ENCODE measurements around the gene RIN1. TPM values are rescaled to one million over a fixed set of nuclear protein-coding genes. Genes with fewer than 3 reads are reported as not detected.

Gene RIN1
- total and polyA plus RNA-seq, 2 experiments from 2014 or later = 6.2 to 9.5 TPM

- H2AFZ ChIP-seq = peak within 1 kb of the TSS; percentile 67
- H3K9me3 ChIP-seq (ENCODE audit: low read depth) = no peaks in the 10 kb centered on the region
- no peaks in the 10 kb centered on the region for H3K9me2 ChIP-seq (replicated peaks; ENCODE audit: insufficient read depth)
- no peaks in the 10 kb centered on the region for H3K27me3 ChIP-seq
- H3K36me3 ChIP-seq (replicated peaks; ENCODE audit: insufficient read depth, low read depth) = no peaks in the 10 kb centered on the region
- no peaks in the 10 kb centered on the region for H4K20me1 ChIP-seq (ENCODE audit: insufficient read depth, poor library complexity, severe bottlenecking)
- DNase-seq (ENCODE audit: low spot score) = peak; percentile 95
- H3K4me3 ChIP-seq = peak within 1 kb of the TSS; percentile 87
- H3K79me2 ChIP-seq = peaks cover 4% of the 10 kb centered on the region
- under 1% methylated on average over 30 of the region's 72 CpGs for WGBS (ENCODE audit: low lambda C conversion rate, missing lambda C conversion rate)
- peaks cover 16% of the 10 kb centered on the region for H3K4me1 ChIP-seq (ENCODE audit: insufficient read depth)
- TF ChIP-seq EZH2phosphoT487 (IDR thresholded peaks at IDR 0.05; ENCODE audit: low read depth, severe bottlenecking, unreplicated experiment) = no peak
- no peak for TF ChIP-seq EZH2 (IDR thresholded peaks at IDR 0.05; ENCODE audit: borderline replicate concordance)
- no peak for TF ChIP-seq CTCF (IDR thresholded peaks at IDR 0.05; ENCODE audit: poor library complexity)
- peak within 1 kb of the TSS; percentile 96 for H3K27ac ChIP-seq
- peak within 1 kb of the TSS; percentile 91 for H3K4me2 ChIP-seq
Observed at GRCh38 chr11:66371627-66372415, 35.6 kb upstream of the RIN1 start, which contains the start of gene SLC29A2. TSS of gene SLC29A2 (minus strand) at chr11:66371760. CDS start at chr11:66371591, 169 bp downstream.

- H3K36me3 ChIP-seq (replicated peaks; ENCODE audit: insufficient read depth, low read depth) = no peaks in the 10 kb centered on the region
- H2AFZ ChIP-seq = no peak overlapping the region
- no peaks in the 10 kb centered on the region for H3K9me3 ChIP-seq (ENCODE audit: low read depth)
- WGBS (ENCODE audit: low lambda C conversion rate, missing lambda C conversion rate) = 88% methylated on average over 18 of the region's 25 CpGs
- no peak for TF ChIP-seq EZH2phosphoT487 (IDR thresholded peaks at IDR 0.05; ENCODE audit: low read depth, severe bottlenecking, unreplicated experiment)
- TF ChIP-seq EZH2 (IDR thresholded peaks at IDR 0.05; ENCODE audit: borderline replicate concordance) = no peak
- no peak for TF ChIP-seq CTCF (IDR thresholded peaks at IDR 0.05; ENCODE audit: poor library complexity)
- no peak overlapping the region for H3K4me3 ChIP-seq
- no peaks in the 10 kb centered on the region for H4K20me1 ChIP-seq (ENCODE audit: insufficient read depth, poor library complexity, severe bottlenecking)
- peak overlapping the region; percentile 91 for H3K4me2 ChIP-seq
- no peaks in the 10 kb centered on the region for H3K27me3 ChIP-seq
- H3K9me2 ChIP-seq (replicated peaks; ENCODE audit: insufficient read depth) = no peaks in the 10 kb centered on the region
- H3K4me1 ChIP-seq (ENCODE audit: insufficient read depth) = peaks cover 16% of the 10 kb centered on the region
- peak; percentile 8 for DNase-seq (ENCODE audit: low spot score)
- peak overlapping the region; percentile 96 for H3K27ac ChIP-seq
- H3K79me2 ChIP-seq = peaks cover 4% of the 10 kb centered on the region
Observed at GRCh38 chr11:66369073-66369894, 33.0 kb upstream of the RIN1 start.

GRCh38 chr11:66368484-66368883 is 32.2 kb upstream of the RIN1 start:
- Histone ChIP-seq H3K4me2 (no peak overlapping the region), H3K27ac (no peak overlapping the region), H3K79me2 (peaks cover 4% of the 10 kb centered on the region), H3K9me3 (ENCODE audit: low read depth) (no peaks in the 10 kb centered on the region), H3K9me2 (replicated peaks; ENCODE audit: insufficient read depth) (no peaks in the 10 kb centered on the region), H3K36me3 (replicated peaks; ENCODE audit: insufficient read depth, low read depth) (no peaks in the 10 kb centered on the region), H4K20me1 (ENCODE audit: insufficient read depth, poor library complexity, severe bottlenecking) (no peaks in the 10 kb centered on the region), H3K27me3 (no peaks in the 10 kb centered on the region), H3K4me3 (no peak overlapping the region), H2AFZ (no peak overlapping the region), H3K4me1 (ENCODE audit: insufficient read depth) (peaks cover 16% of the 10 kb centered on the region)
- TF ChIP-seq EZH2 (IDR thresholded peaks at IDR 0.05; ENCODE audit: borderline replicate concordance) = no peak
- no peak for TF ChIP-seq EZH2phosphoT487 (IDR thresholded peaks at IDR 0.05; ENCODE audit: low read depth, severe bottlenecking, unreplicated experiment)
- no peak for TF ChIP-seq CTCF (IDR thresholded peaks at IDR 0.05; ENCODE audit: poor library complexity)
- peak; percentile 5 for DNase-seq (ENCODE audit: low spot score)
- WGBS (ENCODE audit: low lambda C conversion rate, missing lambda C conversion rate) = 97% methylated on average over 5 of the region's 6 CpGs

Data from hepatocyte (in vitro differentiated cells).